Lung microvascular endothelial cell (primary cell): ENCODE data around the gene ARF5. TPM values are rescaled to one million over a fixed set of nuclear protein-coding genes. Genes with fewer than 3 reads are reported as not detected.

ENCODE experiments used
- DNase-seq, 2 donors: peaks; one replicate each; pipeline versions ENCODE4 v3.0.0 to v3.0.0-alpha.2; 2010; ENCODE audit warnings: low read depth in 2 of 2
- total RNA-seq: library from RNA; depleted of rRNA; stranded (reverse); fragments of >200 nt; gene quantifications from 2 replicates; pipeline ENCODE4 v1.2.1, GENCODE V29; 2014

ARF5 gene
- total RNA-seq, 1 donor from 2014 or later: 122 TPM

- no peak for DNase-seq
Observed at GRCh38 chr7:127635659-127636285, 47.6 kb downstream of the ARF5 start.

GRCh38 chr7:127638197-127638596, 50.0 kb downstream of the ARF5 start:
- DNase-seq: no peak

Other genes with a start within 250 kb of the ARF5 start
- 5.4 and 9.9 TPM in 2 replicates for gene ZNF800, start 195.7 kb upstream of the ARF5 start, total RNA-seq
- 13.5 and 22.8 TPM in 2 replicates for gene GCC1, start 2.8 kb upstream of the ARF5 start, total RNA-seq
- gene FSCN3, start 5.3 kb downstream of the ARF5 start, total RNA-seq: 0.60 and 1.1 TPM in 2 replicates
- gene PAX4, start 29.7 kb downstream of the ARF5 start, total RNA-seq: not detected in 2 replicates
- 105 and 150 TPM in 2 replicates for gene SND1, start 63.8 kb downstream of the ARF5 start, total RNA-seq